Breast epithelium (tissue), 3 donors: Measurements from ENCODE around the gene PLEKHA8.

Source experiments
- CTCF ChIP-seq, 3 donors: fragments of 450-650 bp; IDR thresholded peaks; one replicate each; pipeline ENCODE4 v1.5.1; 2016 to 2017; ENCODE audit warnings: antibody characterized with exemption in 3 of 3, mild to moderate bottlenecking in 3 of 3, moderate library complexity in 3 of 3
- POLR2A ChIP-seq: fragments of 450-650 bp; IDR thresholded peaks from one replicate; pipeline ENCODE4 v1.6.1; 2016; ENCODE audit warnings: antibody characterized with exemption, mild to moderate bottlenecking, moderate library complexity
- POLR2AphosphoS5 ChIP-seq, 3 donors: sonication (generic); formaldehyde crosslinking; IDR thresholded peaks; one replicate each; pipeline ENCODE4 v1.6.1; 2017; ENCODE audit warnings: antibody characterized with exemption in 3 of 3

- TF ChIP-seq CTCF (IDR thresholded peaks at IDR 0.05), result no peak
- TF ChIP-seq POLR2AphosphoS5 (IDR thresholded peaks at IDR 0.05), result no peak
- no peak for TF ChIP-seq POLR2A
These were observed 61.9 kb downstream of the PLEKHA8 start for GRCh38 chr7:30090111-30090510.
